Aorta (tissue), 5 donors: ENCODE measurements around the gene SH2D1B. TPM values are rescaled to one million over a fixed set of nuclear protein-coding genes. Genes with fewer than 3 reads are reported as not detected.
"Not testable (repeated sequence)": the region's sequence is repeated elsewhere in the genome, so short reads cannot be mapped to it uniquely, and the experiment has no call there.

Experiments
- ATAC-seq: fragments of 200-7000 bp; cut with Tn5 transposase; one replicate; pipeline ENCODE4 v1.9.1; 2022; ENCODE audit warnings: moderate library complexity; ENCODE audit not compliant: low FRiP score
- DNase-seq, 2 donors: peaks; one replicate each; pipeline ENCODE4 v3.0.0-alpha.2; 2020
- H3K27ac ChIP-seq, 2 donors: one replicate each; pipeline ENCODE4 v1.5.1; 2013; ENCODE audit warnings: low read length in 2 of 2, mild to moderate bottlenecking in 2 of 2, moderate library complexity in 2 of 2, control low read depth in 1 of 2, inconsistent platforms in 1 of 2, low read depth in 1 of 2
- H3K27me3 ChIP-seq, 2 donors: one replicate each; pipeline ENCODE4 v1.6.1; 2013; ENCODE audit warnings: control low read depth in 1 of 2, low read length in 1 of 2, mild to moderate bottlenecking in 1 of 2, moderate library complexity in 1 of 2; ENCODE audit not compliant: insufficient read depth in 2 of 2, control insufficient read depth in 1 of 2
- H3K36me3 ChIP-seq, 2 donors: one replicate each; pipeline ENCODE4 v1.6.1; 2013; ENCODE audit warnings: control low read depth in 1 of 2, low read length in 1 of 2, mild to moderate bottlenecking in 1 of 2; ENCODE audit not compliant: insufficient read depth in 2 of 2, control insufficient read depth in 1 of 2
- H3K4me1 ChIP-seq, 2 donors: one replicate each; pipeline ENCODE4 v1.6.1; 2013; ENCODE audit warnings: low read length in 2 of 2, control low read depth in 1 of 2, mild to moderate bottlenecking in 1 of 2, moderate library complexity in 1 of 2; ENCODE audit not compliant: insufficient read depth in 2 of 2, control insufficient read depth in 1 of 2
- H3K4me3 ChIP-seq, 2 donors: one replicate each; pipeline ENCODE4 v1.5.1; 2013; ENCODE audit warnings: low read length in 2 of 2, control low read depth in 1 of 2, mild to moderate bottlenecking in 1 of 2
- H3K9me3 ChIP-seq: one replicate; pipeline ENCODE4 v1.6.1; 2013; ENCODE audit warnings: mild to moderate bottlenecking, low read length; ENCODE audit not compliant: control insufficient read depth
- WGBS, 2 donors: extraction: QIAGEN DNeasy Blood & Tissue Kit; methylation state at CpG; one replicate each; pipeline ENCODE4 v1.1.7; 2013; 5-methylcytosine and 5-hydroxymethylcytosine counted together
- intact Hi-C, 2 donors: fragments of 100-400 bp; cut with DNase I; formaldehyde crosslinking; loops; one replicate each; pipeline versions ENCODE4 v1.14.2 to v1.15.0; 2022
- polyA plus RNA-seq, 2 donors: library from polyadenylated mRNA; stranded (reverse); fragments of 200-250 nt; gene quantifications; one replicate each; pipeline ENCODE4 v1.2.3, GENCODE V29; 2013
- total RNA-seq, 2 donors: library from RNA; stranded (reverse); fragmentation: NEBNext Ultra II Directional; extraction: Animal tissue kit (Norgen Biotek cat#: 25700); gene quantifications; one replicate each; pipeline ENCODE4 v1.2.1, GENCODE V29; 2021
- donor health status: healthy with polysubstance abuse.
- donor health status: Bipolar disorder and iron deficiency.
- donor health status: DM: no; HTN: no; CAD: no.
- donor health status: DM: no; HTN: no; CAD: no.
- donor health status: DM: yes; HTN: yes; CAD: no.

The SH2D1B gene
- total and polyA plus RNA-seq, 4 donors = 0.10 to 1.1 (median 0.54) TPM

- intact Hi-C loops = no loop called here
- no peaks in the 10 kb centered on the region for H3K4me1 ChIP-seq
- H3K36me3 ChIP-seq = no peaks in the 10 kb centered on the region
- no peaks in the 10 kb centered on the region for H3K9me3 ChIP-seq
- H3K4me3 ChIP-seq = no peak overlapping the region
- H3K27me3 ChIP-seq = no peaks in the 10 kb centered on the region
- ATAC-seq = no peak
- 90 to 92% methylated on average over 9 of the region's 9 CpGs for WGBS, 2 donors
- H3K27ac ChIP-seq = no peak overlapping the region
- DNase-seq = no peak
Observed at GRCh38 chr1:162353078-162353477, 58.9 kb downstream of the SH2D1B start.

DNA sequence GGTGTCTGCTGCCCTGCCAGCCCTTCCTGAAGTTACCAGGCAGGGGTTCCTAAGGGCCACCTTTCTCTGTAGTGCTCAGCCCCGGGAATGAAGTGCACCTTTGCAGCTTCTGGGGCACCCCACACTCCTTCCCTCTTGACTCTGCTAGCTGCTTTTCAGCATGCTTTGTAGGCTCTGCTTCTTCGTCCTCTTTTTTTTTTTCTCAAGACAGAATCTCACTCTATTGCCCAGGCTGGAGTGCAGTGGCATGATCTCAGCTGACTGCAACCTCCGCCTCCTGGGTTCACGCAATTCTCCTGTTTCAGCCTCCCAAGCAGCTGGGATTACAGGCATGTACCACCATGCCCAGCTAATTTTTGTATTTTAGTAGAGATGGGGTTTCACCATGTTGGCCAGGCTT is 60.1 kb downstream of the SH2D1B start:
- DNase-seq, H3K4me1 ChIP-seq, H3K27me3 ChIP-seq, intact Hi-C loops, ATAC-seq, H3K36me3 ChIP-seq, H3K27ac ChIP-seq, H3K4me3 ChIP-seq, H3K9me3 ChIP-seq: not testable (repeated sequence)
- 92% methylated on average over 3 of the region's 4 CpGs for WGBS, 2 donors

GRCh38 chr1:162351246-162351842 is 60.6 kb downstream of the SH2D1B start:
- H3K4me3 ChIP-seq = no peak overlapping the region
- DNase-seq = no peak
- no peak overlapping the region for H3K27ac ChIP-seq
- H3K9me3 ChIP-seq = no peaks in the 10 kb centered on the region
- no peaks in the 10 kb centered on the region for H3K4me1 ChIP-seq
- no peak for ATAC-seq
- 86 to 90% methylated on average over 6 of the region's 6 CpGs for WGBS, 2 donors
- H3K36me3 ChIP-seq = no peaks in the 10 kb centered on the region
- H3K27me3 ChIP-seq = no peaks in the 10 kb centered on the region
- intact Hi-C loops = no loop called here

- Histone ChIP-seq H3K9me3 (no peaks in the 10 kb centered on the region), H3K27me3 (no peaks in the 10 kb centered on the region), H3K27ac (no peak overlapping the region), H3K4me3 (no peak overlapping the region), H3K36me3 (no peaks in the 10 kb centered on the region), H3K4me1 (no peaks in the 10 kb centered on the region)
- DNase-seq = no peak
- intact Hi-C loops = no loop called here
- WGBS, 2 donors = 70 to 71% methylated on average over 11 of the region's 11 CpGs
- no peak for ATAC-seq
Observed at GRCh38 chr1:162349635-162350330, 62.2 kb downstream of the SH2D1B start.

- DNase-seq = no peak
- intact Hi-C loops = no loop called here
- no peak overlapping the region for H3K4me3 ChIP-seq
- no peak for ATAC-seq
- H3K9me3 ChIP-seq = no peaks in the 10 kb centered on the region
- H3K36me3 ChIP-seq = peaks cover 0 to 2% of the 10 kb centered on the region in 2 donors
- WGBS, 2 donors = 63 to 64% methylated on average over 3 of the region's 3 CpGs
- no peak overlapping the region for H3K27ac ChIP-seq
- no peaks in the 10 kb centered on the region for H3K27me3 ChIP-seq
- no peaks in the 10 kb centered on the region for H3K4me1 ChIP-seq
Observed at GRCh38 chr1:162347281-162347680, 64.7 kb downstream of the SH2D1B start.

Other genes starting within 250 kb of the SH2D1B start
- gene SPATA46, start 35.3 kb downstream of the SH2D1B start, total RNA-seq = not detected
- gene SPATA46, start 35.3 kb downstream of the SH2D1B start, polyA plus RNA-seq = not detected
- gene C1orf226, start 30.4 kb downstream of the SH2D1B start, total RNA-seq = 1 to 10 TPM; 4.4 to 5.5 TPM
- 1 to 10 TPM; 1.5 to 5.6 TPM for gene C1orf226, start 30.4 kb downstream of the SH2D1B start, polyA plus RNA-seq
- 10 to 100 TPM; 28.0 to 29.6 TPM for gene UHMK1, start 85.7 kb upstream of the SH2D1B start, total RNA-seq
- gene UHMK1, start 85.7 kb upstream of the SH2D1B start, polyA plus RNA-seq = 10 to 100 TPM in 1 of 2 donors, 1 to 10 TPM in 1; 8.7 to 14.7 TPM
- gene UAP1, start 149.6 kb upstream of the SH2D1B start, total RNA-seq = 100 to 1,000 TPM; 101 to 138 TPM
- gene UAP1, start 149.6 kb upstream of the SH2D1B start, polyA plus RNA-seq = 10 to 100 TPM; 32.2 to 45.2 TPM
- gene DDR2, start 220.3 kb upstream of the SH2D1B start, total RNA-seq = 100 to 1,000 TPM; 124 to 146 TPM
- gene DDR2, start 220.3 kb upstream of the SH2D1B start, polyA plus RNA-seq = 10 to 100 TPM; 24.8 to 28.5 TPM